Stimulated activated CD4-positive, alpha-beta T cell treated with anti-CD3 and anti-CD28 coated beads, Interleukin-2, amount 100 ng/mL, for 24 hours (primary cell): ENCODE data around the gene LAMTOR2.

Experiments used
- DNase-seq, 2 donors: peaks; one replicate each; pipeline ENCODE4 v3.0.0-alpha.2; 2020

The LAMTOR2 gene

DNA sequence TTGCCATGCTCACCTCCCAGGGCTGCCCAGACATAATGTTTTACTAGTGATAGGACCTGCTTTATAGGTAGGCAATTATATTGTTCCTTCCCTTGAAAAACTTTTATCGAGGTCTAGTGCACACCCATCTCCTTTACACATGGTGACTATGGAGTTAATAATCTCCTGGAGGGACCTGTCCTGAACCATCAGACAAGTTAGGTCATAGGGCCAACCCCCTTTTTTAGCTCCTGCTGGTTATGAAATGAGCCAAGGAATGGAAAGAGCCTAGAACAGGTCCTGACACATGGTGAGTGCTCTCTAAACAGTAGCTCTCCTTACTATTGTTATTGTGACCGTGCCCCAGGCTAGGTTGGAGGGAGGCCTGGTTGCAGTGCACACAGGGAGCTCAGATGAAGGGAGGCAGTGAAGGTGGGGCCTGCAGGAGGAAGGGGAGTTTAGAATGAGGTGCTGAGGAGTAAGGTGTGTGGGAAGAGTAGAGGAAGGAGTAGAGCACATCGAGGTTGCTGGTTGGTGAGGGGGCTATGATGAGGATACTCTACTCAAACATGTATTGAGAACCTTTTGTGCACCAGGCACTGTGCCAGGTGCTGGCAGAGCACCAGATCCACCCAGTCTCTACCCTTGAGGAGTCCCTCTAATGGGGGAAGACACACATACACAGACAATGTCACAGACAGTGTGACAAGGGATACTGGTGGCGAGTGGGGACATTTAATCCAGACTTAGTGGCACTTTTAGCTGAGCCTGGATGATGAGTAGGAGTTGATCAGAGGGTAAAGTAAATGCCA is 45.8 kb downstream of the LAMTOR2 start:
- DNase-seq = no peak

DNA sequence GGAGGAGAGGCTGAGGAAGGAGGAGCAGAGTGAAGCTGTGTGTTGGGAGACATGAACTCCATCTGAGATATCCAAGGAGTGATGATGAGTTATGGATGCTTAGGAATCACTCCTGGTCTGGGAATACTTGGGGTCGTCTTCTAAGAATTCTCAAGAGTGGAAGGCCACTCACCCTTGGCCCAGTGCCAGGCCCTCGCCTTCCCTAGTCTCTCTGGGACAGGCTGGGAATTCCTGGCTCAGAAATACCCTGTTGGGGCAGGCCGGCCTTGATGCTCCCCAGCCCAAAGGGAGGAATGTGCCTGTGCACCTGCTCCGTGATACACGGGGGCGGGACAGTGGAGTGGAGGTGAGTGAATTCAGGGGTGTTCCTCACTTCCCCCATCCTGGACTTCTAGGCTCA is 47.3 kb downstream of the LAMTOR2 start:
- no peak for DNase-seq

DNA sequence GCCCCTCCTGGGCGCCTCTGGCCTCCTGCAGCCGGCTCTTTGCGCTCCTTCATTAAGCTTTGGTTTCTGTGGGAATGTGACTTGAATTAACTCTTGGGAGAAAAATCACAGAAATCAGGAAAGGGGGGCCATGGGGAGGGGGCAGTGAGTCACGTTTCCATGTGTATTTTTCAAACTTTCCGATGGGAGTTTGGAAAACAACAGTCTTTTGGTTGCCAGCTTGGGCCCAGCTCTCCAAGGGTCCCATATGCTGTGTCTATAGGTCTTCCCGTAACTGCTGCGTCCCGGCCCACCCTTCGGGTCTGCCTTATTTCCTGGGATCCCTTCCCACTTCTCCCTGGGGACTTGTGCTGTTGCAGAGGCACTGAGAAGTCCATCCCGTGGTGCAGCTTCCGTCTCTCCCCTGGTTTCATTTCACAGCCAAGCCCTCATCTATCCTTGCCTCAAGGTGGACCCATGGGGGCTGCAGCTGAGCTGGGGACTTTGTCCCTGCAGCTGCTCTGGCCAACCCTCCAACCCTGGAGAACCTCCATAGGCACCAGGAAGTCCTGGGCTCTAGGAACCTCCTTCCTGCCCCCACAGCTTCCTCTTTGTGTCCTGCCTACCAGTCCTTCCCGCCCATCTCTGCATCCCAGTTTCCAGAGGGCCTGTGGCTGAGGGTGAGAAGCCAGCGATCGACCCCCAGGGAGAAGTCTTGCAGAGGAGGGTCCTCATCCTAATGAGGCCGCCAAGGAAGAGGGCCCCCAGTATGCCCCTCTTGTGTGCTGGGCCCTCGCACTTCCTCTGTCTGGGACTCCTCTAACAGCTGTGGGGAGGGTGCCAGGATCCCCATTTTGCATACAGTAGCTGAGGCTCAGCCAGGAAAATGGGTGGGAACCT is 48.3 kb downstream of the LAMTOR2 start:
- DNase-seq = no peak

DNA sequence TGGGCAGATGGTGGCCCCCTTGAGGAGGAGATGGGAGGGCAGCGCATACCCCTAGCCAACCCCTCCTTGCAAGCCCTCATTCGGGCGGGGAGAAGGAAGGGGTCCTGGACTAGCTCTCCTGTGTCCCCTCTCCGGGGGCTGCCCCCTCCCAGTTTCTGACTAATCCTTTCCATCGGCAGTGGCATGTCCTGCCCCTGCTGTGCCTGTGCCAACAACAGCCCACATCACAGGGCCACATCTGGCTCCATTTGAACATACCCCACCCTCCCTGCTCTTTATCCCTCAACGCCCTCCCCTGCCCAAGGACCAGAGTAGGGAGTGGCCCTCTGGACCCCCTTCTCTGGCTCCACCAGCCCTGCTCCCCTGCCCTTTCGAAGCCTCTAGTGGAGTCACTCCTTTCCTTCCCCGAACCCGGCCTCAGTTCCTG is 49.0 kb downstream of the LAMTOR2 start:
- DNase-seq = peak in 1 of 2 donors; percentile 43

DNA sequence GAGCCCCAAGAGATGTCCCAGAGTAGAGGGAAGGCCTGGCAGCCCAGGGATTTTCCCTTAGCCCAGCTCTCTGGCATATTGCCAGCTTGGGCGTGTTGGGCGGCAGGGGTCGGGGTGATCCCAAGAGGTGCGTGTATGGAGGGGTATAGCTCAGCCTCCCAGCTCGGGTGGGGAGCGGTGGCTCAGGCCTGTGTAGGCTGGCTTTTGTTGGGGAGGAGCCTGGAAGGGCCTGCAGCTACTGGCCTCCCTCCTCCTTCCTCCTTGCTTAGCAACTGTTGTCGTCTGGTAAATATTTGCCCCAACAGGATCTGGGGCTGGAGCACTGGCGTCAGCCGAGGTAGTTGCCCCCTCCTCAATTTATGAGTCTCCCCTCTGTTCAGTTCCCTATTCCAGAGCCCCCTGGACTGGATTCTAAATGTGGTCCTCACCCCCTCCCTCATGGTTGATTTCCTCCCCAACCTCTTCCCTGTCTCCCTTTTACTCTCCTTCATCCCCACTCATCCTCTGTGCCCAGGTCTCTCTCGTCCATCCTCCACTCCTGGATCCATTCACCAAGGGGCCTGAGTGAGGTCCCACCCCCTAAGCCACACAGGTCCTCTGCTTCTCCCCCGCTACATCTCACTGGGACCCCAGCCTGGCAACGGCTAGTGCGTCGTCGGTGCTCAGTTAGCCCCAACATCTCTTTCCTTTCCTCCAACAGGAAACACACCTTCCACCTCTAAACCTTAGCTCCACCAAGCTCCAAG is 49.7 kb downstream of the LAMTOR2 start:
- peak; percentile 43 to 51 for DNase-seq

DNA sequence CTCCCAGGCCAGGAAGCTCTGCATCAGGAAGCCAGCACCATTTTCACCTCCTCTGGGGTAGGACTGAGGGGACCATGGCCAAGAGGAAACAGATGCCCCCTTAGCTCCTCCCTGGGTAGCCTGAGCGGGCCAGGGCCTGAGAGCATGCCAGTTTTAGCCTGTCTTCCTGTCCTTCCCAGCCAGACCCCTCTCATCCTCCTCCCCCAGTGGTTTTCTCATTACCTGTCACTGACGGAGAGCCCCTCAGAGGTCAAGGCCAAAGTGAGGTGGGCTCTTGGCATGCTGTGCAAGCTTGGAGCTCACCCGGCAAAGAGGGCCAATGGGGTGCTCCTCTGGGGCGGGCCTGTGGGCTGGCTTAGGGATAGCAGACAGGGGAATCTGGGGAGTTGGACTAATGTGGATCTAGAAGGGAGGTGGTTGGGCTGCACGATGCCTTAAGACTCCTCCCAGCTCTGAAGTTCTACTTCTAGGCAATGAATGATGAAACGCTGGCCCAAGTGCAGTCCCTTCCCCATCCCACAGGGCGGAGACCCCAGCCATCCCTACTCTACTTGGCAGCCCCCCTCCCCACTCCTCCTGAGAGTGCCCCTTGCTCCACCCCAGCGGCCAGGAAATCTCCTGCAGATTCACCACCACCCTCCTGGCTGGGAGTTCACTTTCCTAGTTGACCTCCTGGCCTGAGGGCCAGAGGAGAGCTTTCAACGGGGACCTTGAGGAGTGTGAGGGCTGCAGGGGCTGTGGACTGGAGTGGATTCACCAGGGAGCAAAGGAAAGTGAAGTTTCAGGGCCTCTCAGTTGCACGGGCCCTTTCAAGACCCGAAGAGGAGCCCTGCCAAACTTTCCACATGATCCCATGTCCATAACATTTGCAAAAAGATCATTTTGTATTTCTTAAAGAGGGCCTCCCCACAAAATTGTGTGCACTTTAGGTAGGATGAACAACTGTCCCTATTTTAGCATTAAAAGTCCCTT is 50.6 kb downstream of the LAMTOR2 start:
- DNase-seq = no peak

DNA sequence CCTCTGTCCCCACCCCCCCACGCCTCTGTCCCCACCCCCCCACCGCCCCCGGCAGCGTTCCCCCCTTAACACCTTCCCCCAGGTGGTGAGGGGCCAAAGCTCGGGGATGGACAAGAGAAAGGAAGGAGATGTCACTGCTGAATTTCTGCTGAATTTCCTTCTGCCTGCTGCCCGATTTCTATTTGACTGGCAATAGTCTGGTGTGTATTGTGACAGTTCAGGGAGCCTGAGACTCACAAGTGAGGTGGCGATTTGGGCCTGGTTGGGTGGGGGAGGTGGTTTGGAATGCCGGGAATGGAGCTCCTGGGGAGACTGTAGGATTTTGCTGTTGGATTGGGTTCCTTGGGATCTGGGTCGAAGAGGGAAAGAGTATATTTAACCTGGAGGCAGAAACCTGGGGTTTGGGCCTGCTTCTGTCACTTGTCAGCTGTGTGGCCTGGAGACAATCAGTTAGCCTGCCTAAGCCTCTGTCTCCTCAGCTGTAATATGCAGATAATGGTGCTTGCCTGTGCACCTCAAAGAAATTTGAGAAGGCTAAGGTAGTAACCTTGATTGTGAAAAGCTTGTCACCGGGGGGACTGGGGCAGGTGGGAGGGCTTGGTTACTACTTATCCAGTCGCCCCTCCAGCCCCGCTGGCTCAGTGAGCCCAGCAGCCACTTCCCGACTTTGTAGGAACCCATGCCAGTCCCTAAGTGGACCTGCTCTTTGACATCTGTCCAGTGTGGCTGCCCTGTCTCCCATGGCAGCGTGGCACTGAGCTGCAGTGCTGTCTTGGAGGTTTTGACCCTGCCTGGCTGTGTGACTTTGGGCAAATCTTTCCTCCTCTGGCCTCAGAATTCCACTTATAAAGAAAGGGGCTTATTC is 52.3 kb downstream of the LAMTOR2 start:
- DNase-seq = peak in 1 of 2 donors; percentile 51

DNA sequence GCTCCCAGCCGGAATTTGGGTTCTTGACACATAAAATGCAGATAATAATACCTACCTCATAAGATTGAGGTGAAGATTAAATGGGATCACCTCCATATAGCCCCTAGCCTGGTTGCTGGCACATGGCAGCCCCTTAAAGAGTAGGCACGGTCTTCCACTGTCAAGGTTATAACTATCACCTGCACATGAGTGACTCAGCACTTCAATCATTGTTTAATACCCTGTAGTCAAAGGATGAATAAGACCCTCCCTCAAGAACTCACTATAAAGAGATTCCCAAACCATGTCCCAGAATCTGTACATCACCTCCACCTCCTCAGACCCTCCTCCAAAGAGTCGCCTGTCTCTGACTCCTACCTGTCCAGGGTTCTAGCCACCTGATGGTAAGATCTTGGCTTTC is 53.5 kb downstream of the LAMTOR2 start:
- DNase-seq = no peak
